Sigmoid colon (tissue), 4 donors: Measurements from ENCODE around the gene POP7.
"Not testable (repeated sequence)": the region's sequence is repeated elsewhere in the genome, so short reads cannot be mapped to it uniquely, and the experiment has no call there.

ENCODE experiments used
- CTCF ChIP-seq, 4 experiments: fragments of 450-650 bp in 3 of 4; fragments of 200-600 bp in 1 of 4; IDR thresholded peaks; one replicate each; pipeline ENCODE4 v1.5.1; 2016 to 2019; ENCODE audit warnings: antibody characterized with exemption in 4 of 4, mild to moderate bottlenecking in 3 of 4, moderate library complexity in 2 of 4
- EP300 ChIP-seq, 4 donors: sonication (generic); formaldehyde crosslinking; IDR thresholded peaks; one replicate each; pipeline ENCODE4 v1.6.1; 2017; ENCODE audit warnings: antibody characterized with exemption in 4 of 4
- POLR2A ChIP-seq, 2 donors: fragments of 450-650 bp; IDR thresholded peaks; one replicate each; pipeline ENCODE4 v1.6.1; 2016; ENCODE audit warnings: antibody characterized with exemption in 2 of 2, mild to moderate bottlenecking in 2 of 2, moderate library complexity in 2 of 2
- POLR2AphosphoS5 ChIP-seq, 4 donors: sonication (generic); formaldehyde crosslinking; IDR thresholded peaks; one replicate each; pipeline ENCODE4 v1.6.1; 2017; ENCODE audit warnings: antibody characterized with exemption in 4 of 4

DNA sequence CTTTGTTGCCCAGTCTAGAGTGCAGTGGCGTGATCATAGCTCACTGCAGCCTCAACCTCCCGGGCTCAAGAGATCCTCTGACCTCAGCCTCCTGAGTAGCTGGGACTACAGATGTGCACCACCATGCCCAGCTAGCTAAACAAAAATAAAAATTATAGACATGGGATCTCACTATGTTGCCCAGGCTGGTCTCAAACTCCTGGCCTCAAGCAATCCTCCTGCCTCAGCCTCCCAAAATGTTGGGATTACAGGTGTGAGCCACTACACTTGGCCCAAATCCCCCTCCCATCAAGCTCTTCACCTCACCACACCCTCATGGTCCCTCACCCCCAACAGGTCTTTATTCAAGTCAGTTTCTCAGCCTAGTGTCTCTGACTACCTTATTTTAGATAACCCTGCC lies 11.2 kb downstream of the POP7 start:
- not testable (repeated sequence) for TF ChIP-seq CTCF, POLR2A, EP300, POLR2AphosphoS5 (IDR thresholded peaks at IDR 0.05)
